Measurements from ENCODE around the gene MTHFD1.
A peak's percentile ranks its signal among the peaks of the same experiment; 100 is the strongest.

Gene MTHFD1

GRCh38 chr14:64438181-64438841 is 50.2 kb downstream of the MTHFD1 start:
- no peak overlapping the region for H3K4me3 ChIP-seq (ENCODE audit: low read depth, low read length)
- no peak for TF ChIP-seq CTCF (conservative IDR thresholded peaks at IDR 0.05; ENCODE audit: low read depth, low read length)
- DNase-seq (ENCODE audit: low read depth), result peak; percentile 95

- no peak overlapping the region for H3K4me3 ChIP-seq (ENCODE audit: low read depth, low read length)
- DNase-seq (ENCODE audit: low read depth), result no peak
Measured at GRCh38 chr14:64439141-64439540, 51.0 kb downstream of the MTHFD1 start.

GRCh38 chr14:64440494-64440893 is 52.3 kb downstream of the MTHFD1 start:
- no peak for TF ChIP-seq CTCF (conservative IDR thresholded peaks at IDR 0.05; ENCODE audit: low read depth, low read length)
- DNase-seq (ENCODE audit: low read depth), result peak; percentile 74
- H3K4me3 ChIP-seq (ENCODE audit: low read depth, low read length), result no peak overlapping the region

More at GRCh38 chr14:64439141-64439540, 51.0 kb downstream of the MTHFD1 start:
- no peak for TF ChIP-seq CTCF (conservative IDR thresholded peaks at IDR 0.05; ENCODE audit: low read depth, low read length)

- H3K4me3 ChIP-seq (ENCODE audit: low read depth, low read length), result no peak overlapping the region
- TF ChIP-seq CTCF (conservative IDR thresholded peaks at IDR 0.05; ENCODE audit: low read depth, low read length), result no peak
- no peak for DNase-seq (ENCODE audit: low read depth)
Measured at GRCh38 chr14:64442300-64442988, 54.3 kb downstream of the MTHFD1 start.

- no peak for TF ChIP-seq CTCF (conservative IDR thresholded peaks at IDR 0.05; ENCODE audit: low read depth, low read length)
- no peak overlapping the region for H3K4me3 ChIP-seq (ENCODE audit: low read depth, low read length)
- DNase-seq (ENCODE audit: low read depth), result no peak
Measured at GRCh38 chr14:64444140-64444539, 56.0 kb downstream of the MTHFD1 start.

GRCh38 chr14:64444984-64445845 is 57.1 kb downstream of the MTHFD1 start:
- no peak overlapping the region for H3K4me3 ChIP-seq (ENCODE audit: low read depth, low read length)
- DNase-seq (ENCODE audit: low read depth), result peak; percentile 96
- TF ChIP-seq CTCF (conservative IDR thresholded peaks at IDR 0.05; ENCODE audit: low read depth, low read length), result peak; percentile 23
